Measurements from ENCODE around the gene ALG2. TPM values are rescaled to one million over a fixed set of nuclear protein-coding genes. Genes with fewer than 3 reads are reported as not detected.

The ALG2 gene
- total and polyA plus RNA-seq, 2 of the 4 experiments (the other 2 are of a cell fraction) = 36.4 to 38.4 TPM

DNA sequence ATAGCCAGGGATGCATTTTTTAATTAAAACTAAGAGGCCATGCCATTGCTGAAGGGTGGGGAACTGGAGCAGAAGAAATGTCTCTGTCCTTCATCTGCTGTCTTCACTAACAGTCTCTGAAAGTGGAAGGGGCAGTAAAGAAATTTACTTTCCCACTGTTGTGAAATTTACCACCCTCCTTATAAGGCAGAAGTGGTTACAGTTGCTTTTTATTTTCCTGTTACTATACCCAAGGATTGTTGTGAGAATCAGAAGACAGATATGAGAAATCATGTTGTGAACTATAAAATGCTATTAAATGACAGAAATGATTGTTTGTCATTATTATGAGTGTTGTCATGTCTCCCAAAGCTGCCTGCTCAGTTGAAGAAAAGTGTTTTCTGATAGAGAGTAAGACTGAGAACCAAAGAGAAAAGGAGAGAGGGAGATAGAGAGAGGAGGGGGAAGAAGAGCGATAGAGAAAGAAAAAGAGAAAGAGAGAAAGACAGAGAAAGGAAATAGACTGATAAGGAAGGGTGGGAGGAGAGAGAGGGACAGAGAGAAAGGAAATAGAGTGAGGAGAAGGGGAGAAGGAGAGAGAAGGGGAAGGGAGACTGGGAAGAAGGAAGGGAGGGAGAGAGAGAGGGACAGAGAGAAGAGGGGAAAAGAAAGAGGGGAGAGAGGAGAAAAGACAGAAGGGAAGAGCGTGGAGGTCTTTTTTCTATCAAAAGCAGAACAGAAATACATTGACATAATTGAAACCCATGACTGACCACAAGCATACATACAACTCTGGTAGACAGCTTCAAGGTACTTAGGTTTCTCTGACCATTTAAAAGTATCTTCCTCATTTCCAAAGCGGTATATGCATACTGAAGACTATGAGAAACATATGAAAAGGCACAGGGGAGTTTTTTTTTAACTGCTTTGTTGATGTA, 22.9 kb upstream of the ALG2 start:
- no peak overlapping the region for H2BK15ac ChIP-seq (ENCODE audit: low read depth, low read length)
- no peak overlapping the region for H3K9ac ChIP-seq (ENCODE audit: low read depth, low read length)
- no peak overlapping the region for H3K18ac ChIP-seq (ENCODE audit: low read depth, low read length)
- H2BK120ac ChIP-seq (ENCODE audit: low read depth, low read length) = no peak overlapping the region
- H4K91ac ChIP-seq (ENCODE audit: insufficient read depth, low read depth, low read length) = no peak overlapping the region
- H3K36me3 ChIP-seq (ENCODE audit: control insufficient read depth, insufficient read depth, low read length) = no peaks in the 10 kb centered on the region
- no TSS peak for BruUV-seq (replicated peaks)
- dilution Hi-C loops (cut with HindIII; ENCODE audit: low sequenced_read_pairs, unreplicated experiment) (no loop called here), in situ Hi-C loops (cut with MboI; ENCODE audit: low sequenced_read_pairs) (no loop called here), intact Hi-C loops (cut with micrococcal nuclease) (no loop called here)
- POLR2A ChIA-PET (ENCODE audit: unreplicated experiment) = no interaction called here
- H3K4me1 ChIP-seq (ENCODE audit: control insufficient read depth, insufficient read depth, low read length) = no peaks in the 10 kb centered on the region
- H2BK20ac ChIP-seq (ENCODE audit: low read depth, low read length) = no peak overlapping the region
- H3K4me2 ChIP-seq (ENCODE audit: low read depth, low read length) = no peak overlapping the region
- H3K9me1 ChIP-seq (ENCODE audit: insufficient read depth, low read length) = no peaks in the 10 kb centered on the region; the same call in none of the 2 replicates
- H2AK9ac ChIP-seq (replicated peaks; ENCODE audit: low read depth, low read length, poor library complexity) = no peak overlapping the region
- H3K23ac ChIP-seq (ENCODE audit: low read depth, low read length) = no peak overlapping the region
- no peak overlapping the region for H3K4me3 ChIP-seq (ENCODE audit: insufficient read depth, low read depth, low read length)
- no peaks in the 10 kb centered on the region for H3K9me3 ChIP-seq (ENCODE audit: control insufficient read depth, insufficient read depth, low read length)
- CTCF ChIA-PET = interaction anchor here (1.5 kb wide), 1 partner anchor 14 kb away, joined by 4 read pairs; no protein-coding TSS in a partner anchor
- H4K20me1 ChIP-seq (ENCODE audit: insufficient read depth, low read length) = no peaks in the 10 kb centered on the region
- H3K27me3 ChIP-seq (ENCODE audit: control insufficient read depth, insufficient read depth, low read length) = no peaks in the 10 kb centered on the region
- DNase-seq (no peak), ATAC-seq (ENCODE audit: low read depth) (no peak)
- H4K8ac ChIP-seq (ENCODE audit: low read depth in 2 of 2, low read length in 2 of 2) = no peak overlapping the region
- no peak overlapping the region for H3K27ac ChIP-seq (ENCODE audit: insufficient read depth, low read length)
- H2AK5ac ChIP-seq (ENCODE audit: low read depth, low read length) = no peak overlapping the region
- no peak overlapping the region for H3K4ac ChIP-seq (ENCODE audit: low read depth, low read length)
- TF ChIP-seq CEBPB (IDR thresholded peaks at IDR 0.05; ENCODE audit: low read depth, low read length) (no peak), RAD21 (IDR thresholded peaks at IDR 0.05; ENCODE audit: low read length) (no peak), MAFK (IDR thresholded peaks at IDR 0.05; ENCODE audit: low read depth, low read length) (no peak), NFE2L2 (IDR thresholded peaks at IDR 0.05; ENCODE audit: low read depth, low read length) (no peak), MAZ (IDR thresholded peaks at IDR 0.05; ENCODE audit: borderline replicate concordance, low read depth, low read length) (no peak), RFX5 (IDR thresholded peaks at IDR 0.05; ENCODE audit: low read depth, low read length) (no peak), SMC3 (IDR thresholded peaks at IDR 0.05; ENCODE audit: low read depth, low read length) (no peak), CHD1 (IDR thresholded peaks at IDR 0.05; ENCODE audit: low read depth, low read length) (no peak), MXI1 (IDR thresholded peaks at IDR 0.05; ENCODE audit: borderline replicate concordance, low read depth, low read length) (no peak), BHLHE40 (IDR thresholded peaks at IDR 0.05; ENCODE audit: low read depth, low read length) (no peak), FOS (IDR thresholded peaks at IDR 0.05; ENCODE audit: low read depth, low read length) (no peak), POLR2A (IDR thresholded peaks at IDR 0.05; ENCODE audit: low read depth, low read length) (no peak)
- TF ChIP-seq, protein P1, sequence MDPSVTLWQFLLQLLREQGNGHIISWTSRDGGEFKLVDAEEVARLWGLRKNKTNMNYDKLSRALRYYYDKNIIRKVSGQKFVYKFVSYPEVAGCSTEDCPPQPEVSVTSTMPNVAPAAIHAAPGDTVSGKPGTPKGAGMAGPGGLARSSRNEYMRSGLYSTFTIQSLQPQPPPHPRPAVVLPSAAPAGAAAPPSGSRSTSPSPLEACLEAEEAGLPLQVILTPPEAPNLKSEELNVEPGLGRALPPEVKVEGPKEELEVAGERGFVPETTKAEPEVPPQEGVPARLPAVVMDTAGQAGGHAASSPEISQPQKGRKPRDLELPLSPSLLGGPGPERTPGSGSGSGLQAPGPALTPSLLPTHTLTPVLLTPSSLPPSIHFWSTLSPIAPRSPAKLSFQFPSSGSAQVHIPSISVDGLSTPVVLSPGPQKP (IDR thresholded peaks at IDR 0.05; ENCODE audit: borderline replicate concordance, low read depth, low read length) = no peak
- no peak overlapping the region for H3K56ac ChIP-seq (ENCODE audit: extremely low read depth, insufficient read depth, low read length)
- H3K14ac ChIP-seq (replicated peaks; ENCODE audit: low read depth, low read length) = no peak overlapping the region
- H2BK5ac ChIP-seq (ENCODE audit: low read depth, low read length, poor library complexity, severe bottlenecking) = no peak overlapping the region
- WGBS, 2 experiments (ENCODE audit: extremely low coverage in 2 of 2, insufficient read length in 1 of 2) = 100% methylated on average over 1 of the region's 3 CpGs; no CpG with 5 or more reads in 1 of the 2 experiments
- no peak overlapping the region for H4K5ac ChIP-seq (ENCODE audit: low read depth, low read length)
- H3K79me1 ChIP-seq (ENCODE audit: low read depth in 1 of 2, low read length in 2 of 2) = no peaks in the 10 kb centered on the region
- no peak overlapping the region for H2AFZ ChIP-seq (replicated peaks; ENCODE audit: low read length, poor library complexity)
